HepG2 (cell line): ENCODE measurements around the gene BCAP29. TPM values are rescaled to one million over a fixed set of nuclear protein-coding genes. Genes with fewer than 3 reads are reported as not detected.
A peak's percentile ranks its signal among the peaks of the same experiment; 100 is the strongest.

Source experiments
- ARID3A ChIP-seq: IDR thresholded peaks from 2 replicates; pipeline ENCODE4 v1.6.1; 2012; ENCODE audit warnings: low read depth, low read length, improper control_type of control experiment
- ARID5B ChIP-seq: IDR thresholded peaks from 2 replicates; pipeline ENCODE4 v1.4.0; 2020; ENCODE audit warnings: mild to moderate bottlenecking, missing genetic modification reagents
- FOXA3 ChIP-seq: IDR thresholded peaks from 2 replicates; pipeline ENCODE4 v1.6.1; 2016; ENCODE audit warnings: missing genetic modification reagents, missing compliant biosample characterization
- GABPA ChIP-seq, 2 experiments: IDR thresholded peaks; 2 replicates each; pipeline ENCODE4 v1.6.1; 2011 to 2016; ENCODE audit warnings: low read depth in 2 of 2, low read length in 1 of 2, missing biosample characterization in 1 of 2, missing genetic modification characterization in 1 of 2
- HNRNPUL1 ChIP-seq: fragments of 200-400 bp; formaldehyde crosslinking; IDR thresholded peaks from 2 replicates; pipeline ENCODE4 v1.6.1; 2017; ENCODE audit warnings: low read depth, mild to moderate bottlenecking, low read length, moderate library complexity
- ISL2 ChIP-seq: sonication (generic); formaldehyde crosslinking; IDR thresholded peaks from 2 replicates; pipeline ENCODE4 v1.5.0; 2020; ENCODE audit warnings: missing genetic modification reagents
- KAT7 ChIP-seq: IDR thresholded peaks from 2 replicates; pipeline ENCODE4 v1.6.1; 2018; ENCODE audit warnings: borderline replicate concordance, missing compliant biosample characterization
- MAFK ChIP-seq, 2 experiments: IDR thresholded peaks in 1 of 2; conservative IDR thresholded peaks in 1 of 2; 2 replicates each; pipeline ENCODE4 v1.6.1; 2011; ENCODE audit warnings: improper control_type of control experiment in 2 of 2, low read length in 2 of 2
- MXD1 ChIP-seq: sonication (generic); formaldehyde crosslinking; IDR thresholded peaks from 2 replicates; pipeline ENCODE4 v1.4.0; 2020; ENCODE audit warnings: mild to moderate bottlenecking, missing genetic modification reagents
- MYNN ChIP-seq: sonication (generic); formaldehyde crosslinking; IDR thresholded peaks from 2 replicates; pipeline ENCODE4 v1.4.0; 2020; ENCODE audit warnings: mild to moderate bottlenecking, low read depth, missing genetic modification reagents
- PHB2 ChIP-seq: fragments of 450-650 bp; IDR thresholded peaks from 2 replicates; pipeline ENCODE4 v1.6.1; 2018; ENCODE audit not compliant: partially characterized antibody
- THYN1 ChIP-seq: sonication (generic); formaldehyde crosslinking; IDR thresholded peaks from 2 replicates; pipeline ENCODE4 v1.8.1; 2023; ENCODE audit warnings: low read depth, mild to moderate bottlenecking, moderate library complexity, missing genetic modification reagents, borderline replicate concordance
- TRIM22 ChIP-seq: fragments of 450-650 bp; IDR thresholded peaks from 2 replicates; pipeline ENCODE4 v1.6.1; 2017
- ZBTB26 ChIP-seq: IDR thresholded peaks from 2 replicates; pipeline ENCODE4 v1.6.1; 2016; ENCODE audit warnings: missing compliant biosample characterization, missing genetic modification reagents, borderline replicate concordance
- ZNF331 ChIP-seq: sonication (generic); formaldehyde crosslinking; IDR thresholded peaks from 2 replicates; pipeline ENCODE4 v1.4.0; 2020; ENCODE audit warnings: missing genetic modification reagents
- ZNF496 ChIP-seq: sonication (generic); formaldehyde crosslinking; IDR thresholded peaks from 2 replicates; pipeline ENCODE4 v1.8.1; 2023; ENCODE audit warnings: mild to moderate bottlenecking, moderate library complexity, missing genetic modification reagents; ENCODE audit not compliant: insufficient replicate concordance
- ZNF607 ChIP-seq: sonication (generic); formaldehyde crosslinking; IDR thresholded peaks from 2 replicates; pipeline ENCODE4 v1.5.1; 2020; ENCODE audit warnings: missing genetic modification reagents, mild to moderate bottlenecking, borderline replicate concordance
- ZNF652 ChIP-seq: IDR thresholded peaks from 2 replicates; pipeline ENCODE4 v1.6.1; 2016; ENCODE audit warnings: low read depth, borderline replicate concordance
- ZNF709 ChIP-seq: sonication (generic); formaldehyde crosslinking; IDR thresholded peaks from 2 replicates; pipeline ENCODE4 v1.5.0; 2020; ENCODE audit warnings: mild to moderate bottlenecking, missing genetic modification reagents
- ZNF792 ChIP-seq: IDR thresholded peaks from 2 replicates; pipeline ENCODE4 v1.6.1; 2016
- ZSCAN9 ChIP-seq: IDR thresholded peaks from 2 replicates; pipeline ENCODE4 v1.6.1; 2016; ENCODE audit warnings: borderline replicate concordance
- polyA plus RNA-seq, 8 experiments: library from polyadenylated mRNA; depleted of rRNA in 3 of 8; stranded (reverse) in 7 of 8; unstranded in 1 of 8; fragments of >200 nt; fragmentation: Illumina TruSeq in 4 of 8; extraction: Trizol in 4 of 8; gene quantifications; 2 replicates each; pipeline versions ENCODE4 v1.2.1 to v1.2.3, GENCODE V29; 2011 to 2016; ENCODE audit warnings: low read depth in 4 of 8, missing spikeins in 1 of 8, mixed read lengths in 1 of 8; ENCODE audit not compliant: insufficient read depth in 1 of 8
- total RNA-seq, 5 experiments: library from RNA; depleted of rRNA; stranded (reverse); fragments of >200 nt; fragmentation: Illumina TruSeq; extraction: Trizol; gene quantifications; 2 replicates each; pipeline ENCODE4 v1.2.3, GENCODE V29; 2016; ENCODE audit warnings: low read depth in 1 of 5

BCAP29 gene
- total and polyA plus RNA-seq, 2 of the 13 experiments (the other 11 are each of a cell fraction or from before 2014, with no cell fraction given) = 15.3 to 35.6 TPM

- TF ChIP-seq ZBTB26 (CRISPR knock-in tag) = peak; percentile 98
- TF ChIP-seq THYN1 (CRISPR knock-in tag) = no peak
- TF ChIP-seq ZNF607 (CRISPR knock-in tag) = peak; percentile 83; the same call in 1 of the 2 replicates
- peak; percentile 47; the same call in 1 of the 2 replicates for TF ChIP-seq ARID5B (CRISPR knock-in tag)
- TF ChIP-seq PHB2 = no peak
- TF ChIP-seq ZSCAN9 = peak; percentile 72; the same call in 1 of the 2 replicates
- TF ChIP-seq TRIM22 = no peak
- TF ChIP-seq KAT7 = peak; percentile 77; the same call in 1 of the 2 replicates
- no peak for TF ChIP-seq ZNF496
- TF ChIP-seq ZNF709 (CRISPR knock-in tag) = peak; percentile 96
- TF ChIP-seq MYNN (CRISPR knock-in tag) = no peak
- TF ChIP-seq MXD1 (CRISPR knock-in tag) = no peak; the same call in 1 of the 2 replicates
- TF ChIP-seq ZNF652 (CRISPR knock-in tag) = peak; percentile 30; the same call in 1 of the 2 replicates
- TF ChIP-seq MAFK (conservative IDR thresholded peaks at IDR 0.05 in 1 of 2, IDR thresholded peaks at IDR 0.05 in 1 of 2; ENCODE audit: low read length in 2 of 2) = no peak
- peak; percentile 56; the same call in 1 of the 2 replicates for TF ChIP-seq ZNF331 (CRISPR knock-in tag)
- TF ChIP-seq GABPA (IDR thresholded peaks at IDR 0.05; ENCODE audit: low read depth, low read length) = no peak
- TF ChIP-seq GABPA (CRISPR knock-in tag; IDR thresholded peaks at IDR 0.05; ENCODE audit: low read depth) = 0 out of 2 replicates have a peak, but pooled peaks have one; percentile 37
- no peak for TF ChIP-seq HNRNPUL1
- no peak; the same call in 1 of the 2 replicates for TF ChIP-seq ZNF792 (CRISPR knock-in tag)
- no peak for TF ChIP-seq ARID3A
- peak; percentile 78; the same call in 1 of the 2 replicates for TF ChIP-seq ISL2
- peak; percentile 65 for TF ChIP-seq FOXA3
Observed at GRCh38 chr7:107563775-107564552, 16.1 kb upstream of the BCAP29 start, which contains the start of the genes COG5 and DUS4L (continued).
